ENCODE results near the gene SEMA3A.

SEMA3A gene

GRCh38 chr7:83913174-83913573 is 281.4 kb downstream of the SEMA3A start:
- DNase-seq, result no peak

GRCh38 chr7:83908526-83908925 is 286.1 kb downstream of the SEMA3A start:
- no peak for DNase-seq

Measured in NCI-H748 treated with DMSO at 0.1 percent for 48 hours (cell line).